GM06990 (cell line): ENCODE results near the gene PER2.

Source experiments
- DNase-seq: peaks from one replicate; pipeline ENCODE4 v3.0.0-alpha.2; 2011; ENCODE audit not compliant: insufficient read length; ENCODE audit errors: extremely low read depth
- H3K27me3 ChIP-seq: replicated peaks from 2 replicates; pipeline ENCODE4 v1.6.0; 2011; ENCODE audit warnings: low read length; ENCODE audit not compliant: control insufficient read depth, insufficient read depth
- H3K36me3 ChIP-seq: 2 replicates; pipeline ENCODE4 v1.5.1; 2011; ENCODE audit warnings: low read length; ENCODE audit not compliant: control insufficient read depth, insufficient read depth
- H3K4me3 ChIP-seq: replicated peaks from 2 replicates; pipeline ENCODE4 v1.5.1; 2011; ENCODE audit warnings: low read depth, mild to moderate bottlenecking, control low read depth, low read length
- TF ChIP-seq, protein P1 (sequence below): IDR thresholded peaks from 2 replicates; pipeline ENCODE4 v1.5.1; 2011; ENCODE audit warnings: low read length, control low read depth, mild to moderate bottlenecking, inconsistent platforms; ENCODE audit not compliant: insufficient read depth, poor library complexity, severe bottlenecking

Gene PER2

DNA sequence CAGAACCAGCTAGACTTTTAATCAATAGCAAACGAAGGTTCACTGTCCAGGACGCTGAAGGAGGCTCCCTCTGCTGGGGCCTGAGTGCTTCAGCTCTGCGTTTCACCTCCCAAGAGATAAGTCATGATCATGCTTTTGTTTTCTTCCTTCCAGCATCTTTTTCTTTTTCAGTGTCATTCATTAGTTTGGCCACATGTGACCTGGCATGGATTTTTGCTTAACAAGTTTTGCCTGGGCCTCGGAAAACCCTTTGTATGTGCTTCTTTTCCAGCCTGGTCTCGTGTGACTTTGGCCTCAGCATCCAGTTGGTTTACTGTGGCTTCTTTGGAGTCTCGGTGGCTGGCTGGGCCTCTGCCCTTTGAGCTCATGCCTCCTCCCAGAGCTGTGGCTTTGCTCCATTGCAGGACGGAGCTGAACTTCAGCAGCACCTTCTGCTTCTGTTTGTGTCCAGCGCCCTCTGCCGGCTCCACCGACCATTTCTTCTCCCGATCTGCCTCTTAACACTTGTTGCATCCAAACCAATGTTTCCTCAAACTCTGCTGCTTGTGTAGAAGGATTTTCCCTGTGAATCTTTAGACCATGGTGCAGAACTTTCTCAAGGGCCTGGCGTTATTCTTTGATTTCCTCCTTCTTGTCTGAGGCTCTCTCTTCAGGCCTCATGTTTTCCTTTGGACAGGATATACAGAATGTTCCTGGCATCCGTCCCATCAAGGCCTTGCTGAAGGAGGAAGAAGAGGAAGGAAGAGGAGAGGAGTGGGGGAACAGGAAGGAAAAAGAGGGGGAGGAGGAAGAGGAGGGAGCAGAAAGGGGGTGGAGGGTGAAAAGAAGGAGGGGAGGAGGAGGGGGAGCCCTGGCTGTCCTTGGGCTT lies 25.0 kb downstream of the PER2 start:
- DNase-seq, result no peak
- TF ChIP-seq, protein P1, sequence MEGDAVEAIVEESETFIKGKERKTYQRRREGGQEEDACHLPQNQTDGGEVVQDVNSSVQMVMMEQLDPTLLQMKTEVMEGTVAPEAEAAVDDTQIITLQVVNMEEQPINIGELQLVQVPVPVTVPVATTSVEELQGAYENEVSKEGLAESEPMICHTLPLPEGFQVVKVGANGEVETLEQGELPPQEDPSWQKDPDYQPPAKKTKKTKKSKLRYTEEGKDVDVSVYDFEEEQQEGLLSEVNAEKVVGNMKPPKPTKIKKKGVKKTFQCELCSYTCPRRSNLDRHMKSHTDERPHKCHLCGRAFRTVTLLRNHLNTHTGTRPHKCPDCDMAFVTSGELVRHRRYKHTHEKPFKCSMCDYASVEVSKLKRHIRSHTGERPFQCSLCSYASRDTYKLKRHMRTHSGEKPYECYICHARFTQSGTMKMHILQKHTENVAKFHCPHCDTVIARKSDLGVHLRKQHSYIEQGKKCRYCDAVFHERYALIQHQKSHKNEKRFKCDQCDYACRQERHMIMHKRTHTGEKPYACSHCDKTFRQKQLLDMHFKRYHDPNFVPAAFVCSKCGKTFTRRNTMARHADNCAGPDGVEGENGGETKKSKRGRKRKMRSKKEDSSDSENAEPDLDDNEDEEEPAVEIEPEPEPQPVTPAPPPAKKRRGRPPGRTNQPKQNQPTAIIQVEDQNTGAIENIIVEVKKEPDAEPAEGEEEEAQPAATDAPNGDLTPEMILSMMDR, result peak; percentile 86
- H3K27me3 ChIP-seq, result no peaks in the 10 kb centered on the region
- H3K4me3 ChIP-seq, result no peak overlapping the region
- H3K36me3 ChIP-seq, result peaks cover 27% of the 10 kb centered on the region

DNA sequence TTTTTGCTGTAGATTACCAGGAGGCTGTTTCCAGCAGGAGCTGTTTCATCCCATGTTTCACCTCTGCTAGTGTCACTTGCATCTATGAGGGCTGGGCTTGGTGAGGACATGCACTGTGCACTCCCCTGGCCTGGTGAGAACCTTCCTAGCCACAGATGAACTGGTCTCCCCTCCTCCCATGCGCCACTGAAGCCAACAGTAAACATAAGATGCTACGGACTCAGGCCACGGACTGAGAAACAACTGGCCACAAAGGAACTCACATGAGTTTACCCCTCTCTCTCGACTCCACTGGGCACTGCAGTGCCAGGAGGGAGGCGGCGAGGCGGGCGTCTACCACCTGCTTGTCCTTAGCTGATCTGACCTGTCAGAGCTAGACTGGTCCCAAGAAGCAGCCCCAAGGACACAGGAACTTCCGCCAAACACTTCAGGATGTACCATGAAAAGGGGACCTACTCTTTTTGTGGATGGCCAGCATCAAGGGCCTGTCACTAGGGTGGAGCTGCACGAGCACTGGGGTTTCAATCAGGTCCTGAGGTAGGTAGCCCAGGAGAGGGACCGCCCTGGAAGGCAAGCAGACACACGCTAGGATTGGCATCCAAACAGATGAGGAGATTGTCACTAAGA lies 25.8 kb downstream of the PER2 start:
- TF ChIP-seq, protein P1, result no peak
- Histone ChIP-seq H3K36me3 (peaks cover 29% of the 10 kb centered on the region), H3K4me3 (no peak overlapping the region), H3K27me3 (no peaks in the 10 kb centered on the region)
- DNase-seq, result no peak

DNA sequence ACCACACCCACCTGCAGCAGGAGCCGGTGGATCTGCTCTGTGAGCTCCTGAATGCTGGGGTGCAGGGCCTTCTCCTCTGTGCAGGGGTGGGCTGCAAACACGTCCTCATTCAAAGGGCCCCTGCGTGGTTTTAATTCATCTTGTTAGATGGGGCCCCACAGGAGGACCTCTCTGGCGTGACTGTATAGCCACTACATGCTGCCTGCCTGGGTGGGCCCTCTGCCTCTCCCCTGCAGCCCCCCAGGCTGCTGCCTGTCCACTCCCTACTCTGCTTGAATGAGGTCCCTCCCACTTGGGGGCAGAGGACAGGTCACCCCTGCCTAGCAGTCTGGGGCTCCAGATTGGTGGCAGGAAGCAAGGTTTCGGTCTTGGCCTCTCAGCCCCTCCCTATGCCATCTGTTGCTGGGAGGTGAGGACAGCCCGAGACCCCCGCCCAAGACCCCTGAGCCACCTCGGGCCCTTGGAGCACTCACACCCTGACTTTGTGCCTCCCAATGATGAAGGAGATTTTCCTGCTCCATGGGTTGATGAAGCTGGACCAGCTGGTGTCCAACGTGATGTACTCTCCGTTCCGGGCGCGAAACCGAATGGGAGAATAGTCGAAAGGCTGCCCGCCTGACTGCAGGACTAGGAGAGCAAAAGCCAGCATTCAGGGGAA lies 26.6 kb downstream of the PER2 start:
- peaks cover 25% of the 10 kb centered on the region for H3K36me3 ChIP-seq
- H3K4me3 ChIP-seq, result no peak overlapping the region
- no peaks in the 10 kb centered on the region for H3K27me3 ChIP-seq
- DNase-seq, result no peak
- TF ChIP-seq, protein P1, result no peak

DNA sequence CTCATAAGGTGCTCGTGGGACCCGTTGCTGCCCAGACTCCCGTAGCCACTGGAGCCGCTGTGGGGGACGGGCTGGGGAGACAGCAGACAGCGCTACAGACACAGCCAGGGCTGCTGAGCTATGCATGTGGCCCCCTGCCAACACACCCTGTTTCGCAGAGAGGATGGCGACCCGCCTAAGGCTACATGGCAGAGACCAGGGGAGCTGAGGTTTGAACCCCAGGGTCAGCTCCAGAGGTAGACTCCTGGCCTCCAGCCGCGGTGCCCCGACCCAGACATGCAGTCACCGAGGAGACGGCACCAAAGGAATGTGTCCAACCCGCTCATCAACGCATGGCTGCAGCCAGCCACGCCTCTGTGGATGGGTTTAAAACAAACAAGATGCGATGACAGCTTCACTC lies 27.5 kb downstream of the PER2 start:
- Histone ChIP-seq H3K4me3 (no peak overlapping the region), H3K36me3 (peaks cover 27% of the 10 kb centered on the region), H3K27me3 (no peaks in the 10 kb centered on the region)
- TF ChIP-seq, protein P1, result no peak
- DNase-seq, result no peak

DNA sequence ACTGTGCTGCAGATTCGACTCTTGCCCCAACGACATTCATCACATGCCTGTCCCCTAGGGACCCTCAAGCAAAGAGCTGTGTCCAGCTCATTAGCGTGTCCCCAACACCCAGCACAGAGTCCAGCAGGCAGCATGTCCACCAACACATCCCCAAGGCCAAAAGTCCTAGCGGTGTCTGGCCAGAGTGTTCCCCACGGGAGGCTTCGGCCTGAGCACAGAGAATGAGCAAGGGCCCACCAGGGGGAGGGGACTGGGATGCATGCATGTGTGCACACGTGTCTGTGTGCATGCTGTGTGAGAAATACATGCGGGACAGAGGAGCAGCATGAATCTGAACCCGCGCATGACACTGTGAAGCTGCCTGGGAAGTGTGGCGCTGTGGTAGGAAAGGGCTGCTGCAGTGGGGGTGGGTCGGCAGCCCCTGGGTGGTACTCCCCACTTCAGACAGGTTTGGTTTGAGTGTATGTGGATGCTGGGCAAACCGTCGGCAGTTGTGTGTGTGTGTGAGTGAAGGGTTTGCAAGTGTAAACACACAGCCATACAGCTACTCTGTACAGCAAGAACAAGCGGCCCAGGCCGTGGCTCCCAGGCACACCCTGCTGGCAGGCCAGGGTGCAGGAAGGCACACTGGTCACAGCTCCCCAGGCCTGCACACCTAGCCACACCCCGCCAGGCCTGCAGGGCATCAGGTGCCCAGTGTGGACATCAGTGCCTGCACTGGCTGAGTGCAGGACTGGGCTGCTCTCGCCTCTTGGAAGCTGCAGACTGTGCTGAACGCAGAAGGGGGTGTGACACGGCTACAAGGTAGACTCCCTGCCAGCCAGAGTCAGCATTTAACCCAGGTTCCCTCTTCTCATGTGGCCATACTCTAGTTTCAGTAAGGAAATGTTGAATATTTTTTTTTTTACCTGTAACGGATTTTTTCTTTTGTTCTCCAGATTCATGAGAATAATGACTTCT lies 29.1 kb downstream of the PER2 start:
- TF ChIP-seq, protein P1, result peak; percentile 16
- H3K27me3 ChIP-seq, result no peaks in the 10 kb centered on the region
- H3K4me3 ChIP-seq, result no peak overlapping the region
- no peak for DNase-seq
- peaks cover 32% of the 10 kb centered on the region for H3K36me3 ChIP-seq
